ENCODE results near the gene FGF12.

- no peak for TF ChIP-seq CTCF (IDR thresholded peaks at IDR 0.05)
- TF ChIP-seq POLR2A (IDR thresholded peaks at IDR 0.05): no peak
Measured at GRCh38 chr3:192260116-192261010, 467.0 kb downstream of the FGF12 start.
